ENCODE measurements around the gene CORO2B. TPM values are rescaled to one million over a fixed set of nuclear protein-coding genes. Genes with fewer than 3 reads are reported as not detected.

The CORO2B gene
- total RNA-seq (2022; extraction: Qiagen RNA extraction; ENCODE audit: low read depth) = 2.8 to 4.4 TPM (median 3.6 TPM) in 5 replicates

GRCh38 chr15:68578980-68579935 lies at the start of gene CORO2B:
Gene CORO2B (plus strand): TSS chr15:68578993. CDS start chr15:68579263, 270 bp downstream.

Other genes starting within 250 kb of the CORO2B start
- 2.2 to 8.2 TPM (median 5.4 TPM) in 5 replicates for gene ITGA11, start 146.8 kb upstream of the CORO2B start, total RNA-seq (2022; extraction: Qiagen RNA extraction; ENCODE audit: low read depth)
- 257 to 321 TPM (median 305 TPM) in 5 replicates for gene ANP32A, start 241.9 kb downstream of the CORO2B start, total RNA-seq (2022; extraction: Qiagen RNA extraction; ENCODE audit: low read depth)

Measured in A549 treated with RU486 at 1 μM for 4 hours (cell line).